Measurements from ENCODE around the gene SLC9B2.

SLC9B2 gene

DNA sequence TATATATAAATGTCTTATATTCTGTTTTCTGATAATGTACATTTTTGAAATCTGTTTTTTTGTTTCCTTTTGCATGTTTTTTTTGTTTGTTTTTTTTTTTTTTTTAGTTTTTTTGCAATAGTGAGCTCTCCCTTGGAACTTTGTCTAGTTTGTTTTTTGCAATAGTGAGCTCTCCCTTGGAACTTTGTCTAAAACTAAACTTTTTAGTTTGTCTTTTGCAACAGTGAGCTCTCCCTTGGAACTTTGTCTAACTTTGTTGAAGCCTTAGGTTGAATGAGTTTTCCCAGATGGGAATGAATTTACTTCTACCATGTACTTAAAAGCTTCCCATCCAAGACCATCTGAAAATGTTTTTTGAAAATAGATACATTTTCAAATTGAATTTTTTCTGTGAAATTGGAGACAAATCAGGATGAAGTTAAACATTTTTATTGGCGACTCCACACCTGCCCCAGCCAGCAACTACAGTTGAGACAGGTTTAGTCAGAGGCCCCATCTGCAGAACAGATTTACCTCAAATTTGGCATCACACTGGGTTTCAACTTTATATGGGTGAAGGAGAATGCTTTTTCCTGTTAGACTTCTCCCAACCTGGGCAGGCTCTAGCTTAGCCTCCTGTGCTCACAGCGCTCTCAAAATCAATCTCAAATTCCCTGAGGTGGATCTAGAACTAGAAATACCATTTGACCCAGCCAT, 16.0 kb downstream of the SLC9B2 start:
- no peak overlapping the region for H3K4me3 ChIP-seq (ENCODE audit: low read depth, low read length)
- TF ChIP-seq CTCF (IDR thresholded peaks at IDR 0.05; ENCODE audit: borderline replicate concordance, insufficient read depth, low read depth, low read length): no peak

GRCh38 chr4:103054030-103054429, 22.5 kb downstream of the SLC9B2 start:
- H3K4me3 ChIP-seq (ENCODE audit: low read depth, low read length): no peak overlapping the region

DNA sequence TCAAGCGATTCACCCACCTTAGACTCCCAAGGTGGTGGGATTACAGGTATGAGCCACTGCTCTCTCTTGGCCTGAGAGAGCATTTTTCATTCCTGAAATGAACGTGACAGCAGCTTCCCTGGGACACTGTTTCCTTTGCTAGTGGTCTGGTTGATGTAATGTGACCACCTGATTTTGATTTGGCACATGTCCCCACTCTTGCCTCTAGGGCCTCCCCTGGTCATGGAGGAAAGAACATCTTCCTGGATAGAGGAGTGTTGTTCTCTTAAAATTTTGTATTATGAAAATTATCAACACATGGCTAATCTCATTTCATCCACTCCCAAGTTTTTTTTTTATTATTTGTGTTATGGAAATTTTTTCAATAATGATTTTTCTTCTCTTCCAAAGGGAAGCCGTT, 23.8 kb downstream of the SLC9B2 start:
- no peak overlapping the region for H3K4me3 ChIP-seq (ENCODE audit: low read depth, low read length)
- no peak for TF ChIP-seq CTCF (IDR thresholded peaks at IDR 0.05; ENCODE audit: borderline replicate concordance, insufficient read depth, low read depth, low read length)

More at GRCh38 chr4:103054030-103054429, 22.5 kb downstream of the SLC9B2 start:
- no peak for TF ChIP-seq CTCF (IDR thresholded peaks at IDR 0.05; ENCODE audit: borderline replicate concordance, insufficient read depth, low read depth, low read length)

DNA sequence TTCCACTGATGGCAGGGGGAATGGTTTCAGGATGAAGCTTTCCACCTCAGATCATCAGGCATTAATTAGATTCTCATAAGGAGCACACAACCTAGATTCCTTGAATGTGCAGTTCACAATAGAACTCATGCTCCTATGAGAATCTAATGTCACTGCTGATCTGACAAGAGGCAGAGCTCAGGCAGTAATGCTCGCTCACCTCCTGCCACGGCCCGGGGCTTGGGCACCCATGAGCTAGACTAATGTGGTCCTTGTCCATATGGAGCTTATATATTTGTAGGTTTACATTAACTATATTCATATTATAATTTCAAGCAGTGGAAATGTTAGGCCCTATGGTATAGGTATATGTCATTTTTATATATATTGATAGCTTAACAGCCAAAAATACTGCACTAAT, 24.4 kb downstream of the SLC9B2 start:
- H3K4me3 ChIP-seq (ENCODE audit: low read depth, low read length): no peak overlapping the region
- TF ChIP-seq CTCF (IDR thresholded peaks at IDR 0.05; ENCODE audit: borderline replicate concordance, insufficient read depth, low read depth, low read length): no peak

DNA sequence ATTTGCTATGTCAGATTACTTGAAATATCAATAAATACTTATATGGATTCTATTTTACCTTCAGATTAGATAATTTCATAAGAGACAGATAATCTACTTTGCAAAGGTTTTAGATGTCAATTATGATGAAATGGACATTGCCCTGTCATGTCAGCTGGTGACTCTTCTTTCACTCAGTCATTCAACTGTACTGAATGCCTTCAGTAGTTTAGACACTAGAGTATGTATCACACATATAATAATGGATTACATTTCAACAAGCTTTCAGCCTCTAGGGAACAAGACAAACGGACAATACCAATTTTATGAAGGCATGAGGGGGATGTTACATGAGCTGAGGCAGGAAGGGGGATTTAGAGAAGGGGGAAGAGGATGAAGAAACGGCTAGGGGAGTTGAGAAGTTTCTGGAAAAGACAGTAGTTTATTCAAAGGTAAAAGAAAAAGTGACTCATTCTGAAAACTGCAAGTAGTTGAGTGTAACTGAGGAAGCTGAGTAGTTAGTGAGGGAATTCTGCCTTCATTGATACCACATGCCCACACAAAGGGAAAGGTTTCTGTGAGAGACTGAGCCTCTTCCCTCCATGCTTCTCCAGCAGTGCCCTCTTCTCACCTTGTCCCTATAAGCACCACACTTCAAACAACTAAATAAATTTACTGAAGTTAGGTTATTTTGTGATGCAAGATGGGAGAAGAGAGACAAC, 25.7 kb downstream of the SLC9B2 start:
- no peak for TF ChIP-seq CTCF (IDR thresholded peaks at IDR 0.05; ENCODE audit: borderline replicate concordance, insufficient read depth, low read depth, low read length)
- H3K4me3 ChIP-seq (ENCODE audit: low read depth, low read length): no peak overlapping the region

- TF ChIP-seq CTCF (IDR thresholded peaks at IDR 0.05; ENCODE audit: borderline replicate concordance, insufficient read depth, low read depth, low read length): peak; percentile 70
Observed at GRCh38 chr4:103046416-103047290, 29.9 kb downstream of the SLC9B2 start.

More at GRCh38 chr4:103046416-103047290, 29.9 kb downstream of the SLC9B2 start:
- no peak overlapping the region for H3K4me3 ChIP-seq (ENCODE audit: low read depth, low read length)

All from GM12875 (cell line).